Activated B cell treated with CpG ODN at 0.5 μM for 24 hours (primary cell): ENCODE measurements around the gene PACRG. TPM values are rescaled to one million over a fixed set of nuclear protein-coding genes. Genes with fewer than 3 reads are reported as not detected.

Experiments used
- ATAC-seq: fragments of 200-7000 bp; cut with Tn5 transposase; one replicate; pipeline ENCODE4 v1.10.0; 2021; ENCODE audit warnings: low read depth, mild to moderate bottlenecking, moderate library complexity
- CTCF ChIA-PET: fragments of 350-600 bp; sonication (Branson Sonifier 250); formaldehyde crosslinking; loops from one replicate; lab custom pipeline; 2021; ENCODE audit warnings: antibody characterized with exemption; lab: Charles Lee
- POLR2A ChIA-PET: fragments of 350-600 bp; sonication (Branson Sonifier 250); formaldehyde crosslinking; loops from one replicate; lab custom pipeline; 2021; ENCODE audit warnings: antibody characterized with exemption; lab: Charles Lee
- DNase-seq: peaks from one replicate; pipeline ENCODE4 v3.0.0; 2022
- H3K27ac Mint-ChIP-seq: one replicate; pipeline ENCODE4 v1.8.0; 2020; ENCODE audit warnings: mixed read lengths
- H3K27me3 Mint-ChIP-seq: one replicate; pipeline ENCODE4 v1.8.0; 2021; ENCODE audit warnings: mixed read lengths
- H3K36me3 Mint-ChIP-seq: one replicate; pipeline ENCODE4 v1.8.0; 2021; ENCODE audit warnings: low read depth, mixed read lengths
- H3K4me1 Mint-ChIP-seq: one replicate; pipeline ENCODE4 v1.8.0; 2021; ENCODE audit warnings: mixed read lengths
- H3K4me3 Mint-ChIP-seq: one replicate; pipeline ENCODE4 v1.8.0; 2020; ENCODE audit warnings: mild to moderate bottlenecking, mixed read lengths
- H3K9me3 Mint-ChIP-seq: one replicate; pipeline ENCODE4 v1.8.0; 2020; ENCODE audit warnings: mixed read lengths
- CTCF ChIP-seq: fragments of 200-600 bp; IDR thresholded peaks from one replicate; pipeline ENCODE4 v1.8.0; 2022; ENCODE audit warnings: antibody characterized with exemption, mild to moderate bottlenecking
- intact Hi-C: fragments of 100-400 bp; cut with micrococcal nuclease; formaldehyde crosslinking; loops from one replicate; pipeline ENCODE4 v1.15.1; 2024
- total RNA-seq: library from RNA; stranded (reverse); gene quantifications from 2 replicates; pipeline ENCODE4 v1.2.3, GENCODE V29; 2022

Gene PACRG
- total RNA-seq, 1 donor from 2014 or later = not detected

GRCh38 chr6:162940426-162940825 lies 212.7 kb downstream of the PACRG start:
- H3K27ac Mint-ChIP-seq = no peak overlapping the region
- no peak for TF ChIP-seq CTCF
- H3K4me3 Mint-ChIP-seq = no peak overlapping the region
- DNase-seq (no peak), ATAC-seq (no peak)
- no peaks in the 10 kb centered on the region for H3K36me3 Mint-ChIP-seq
- peaks cover 19% of the 10 kb centered on the region for H3K9me3 Mint-ChIP-seq
- no peaks in the 10 kb centered on the region for H3K27me3 Mint-ChIP-seq
- ChIA-PET CTCF (no interaction called here), POLR2A (no interaction called here)
- no peaks in the 10 kb centered on the region for H3K4me1 Mint-ChIP-seq
- intact Hi-C loops = no loop called here

GRCh38 chr6:162941128-162941527 lies 213.4 kb downstream of the PACRG start:
- H3K4me3 Mint-ChIP-seq = no peak overlapping the region
- TF ChIP-seq CTCF = no peak
- ChIA-PET POLR2A (no interaction called here), CTCF (no interaction called here)
- ATAC-seq = no peak
- no peaks in the 10 kb centered on the region for H3K4me1 Mint-ChIP-seq
- no peak overlapping the region for H3K27ac Mint-ChIP-seq
- intact Hi-C loops = no loop called here
- no peaks in the 10 kb centered on the region for H3K36me3 Mint-ChIP-seq
- H3K27me3 Mint-ChIP-seq = no peaks in the 10 kb centered on the region
- DNase-seq = no peak
- H3K9me3 Mint-ChIP-seq = peaks cover 17% of the 10 kb centered on the region

- peaks cover 16% of the 10 kb centered on the region for H3K9me3 Mint-ChIP-seq
- ChIA-PET CTCF (no interaction called here), POLR2A (no interaction called here)
- ATAC-seq (no peak), DNase-seq (no peak)
- H3K4me1 Mint-ChIP-seq = no peaks in the 10 kb centered on the region
- intact Hi-C loops = no loop called here
- no peaks in the 10 kb centered on the region for H3K36me3 Mint-ChIP-seq
- no peaks in the 10 kb centered on the region for H3K27me3 Mint-ChIP-seq
- H3K4me3 Mint-ChIP-seq = no peak overlapping the region
- H3K27ac Mint-ChIP-seq = no peak overlapping the region
- no peak for TF ChIP-seq CTCF
Observed at GRCh38 chr6:162942866-162943265, 215.1 kb downstream of the PACRG start.

GRCh38 chr6:162943369-162943768 lies 215.6 kb downstream of the PACRG start:
- no peaks in the 10 kb centered on the region for H3K36me3 Mint-ChIP-seq
- no peaks in the 10 kb centered on the region for H3K4me1 Mint-ChIP-seq
- ChIA-PET POLR2A (no interaction called here), CTCF (no interaction called here)
- TF ChIP-seq CTCF = no peak
- DNase-seq (no peak), ATAC-seq (no peak)
- intact Hi-C loops = no loop called here
- H3K9me3 Mint-ChIP-seq = peaks cover 13% of the 10 kb centered on the region
- H3K27ac Mint-ChIP-seq = no peak overlapping the region
- no peak overlapping the region for H3K4me3 Mint-ChIP-seq
- no peaks in the 10 kb centered on the region for H3K27me3 Mint-ChIP-seq

- Mint-ChIP-seq H3K27ac (no peak overlapping the region), H3K4me3 (no peak overlapping the region), H3K9me3 (no peaks in the 10 kb centered on the region), H3K4me1 (no peaks in the 10 kb centered on the region), H3K36me3 (no peaks in the 10 kb centered on the region), H3K27me3 (no peaks in the 10 kb centered on the region)
- POLR2A ChIA-PET = no interaction called here
- intact Hi-C loops = no loop called here
- DNase-seq (no peak), ATAC-seq (no peak)
- no peak for TF ChIP-seq CTCF
- CTCF ChIA-PET = no interaction called here
Observed at GRCh38 chr6:162951164-162951743, 223.5 kb downstream of the PACRG start.
